Measurements from ENCODE around the gene ZPLD1.

The ZPLD1 gene

DNA sequence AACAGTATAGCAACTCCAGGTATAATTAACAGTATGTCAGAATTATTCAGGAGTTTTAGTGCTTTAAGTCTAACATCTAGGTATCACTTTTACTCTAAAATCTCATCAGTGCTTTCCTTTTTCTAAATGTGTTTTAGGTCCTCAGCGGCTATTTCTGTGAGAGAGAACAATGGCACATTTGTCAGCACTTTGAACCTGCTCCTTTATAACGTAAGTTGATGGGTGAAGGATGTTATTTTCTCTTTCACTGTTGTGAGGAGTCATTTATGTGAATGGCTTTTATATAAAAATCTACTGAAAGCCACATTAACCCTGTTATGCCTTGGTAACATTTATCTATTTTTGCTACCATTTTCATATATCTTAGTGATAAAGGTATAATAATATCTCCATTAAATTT lies 22.8 kb downstream of the ZPLD1 start:
- DNase-seq = no peak
- in situ Hi-C loops (cut with HindIII; ENCODE audit: low pct_ligation_motif_present, low pct_unique_long_range_greater_than_20kb, low sequenced_read_pairs) = no loop called here

DNA sequence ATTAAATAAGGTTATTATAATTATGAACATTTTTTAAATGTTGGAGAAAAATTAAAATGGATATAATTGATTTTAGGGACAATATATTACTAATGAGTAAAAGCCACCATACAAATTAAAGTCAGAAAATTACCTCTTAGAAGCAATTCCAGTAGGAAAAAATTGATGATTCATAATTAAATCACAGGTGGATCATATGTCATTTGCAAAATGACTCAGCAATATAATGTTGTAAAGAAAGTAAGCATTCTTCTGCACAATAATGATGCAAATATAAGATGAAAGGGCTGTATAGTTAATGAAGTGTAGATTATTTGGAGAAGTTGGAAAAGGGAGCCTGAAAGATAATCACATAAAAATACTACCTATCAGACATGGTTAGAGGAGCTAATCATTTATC lies 25.8 kb downstream of the ZPLD1 start:
- DNase-seq = peak; percentile 2
- in situ Hi-C loops (cut with HindIII; ENCODE audit: low pct_ligation_motif_present, low pct_unique_long_range_greater_than_20kb, low sequenced_read_pairs) = no loop called here

DNA sequence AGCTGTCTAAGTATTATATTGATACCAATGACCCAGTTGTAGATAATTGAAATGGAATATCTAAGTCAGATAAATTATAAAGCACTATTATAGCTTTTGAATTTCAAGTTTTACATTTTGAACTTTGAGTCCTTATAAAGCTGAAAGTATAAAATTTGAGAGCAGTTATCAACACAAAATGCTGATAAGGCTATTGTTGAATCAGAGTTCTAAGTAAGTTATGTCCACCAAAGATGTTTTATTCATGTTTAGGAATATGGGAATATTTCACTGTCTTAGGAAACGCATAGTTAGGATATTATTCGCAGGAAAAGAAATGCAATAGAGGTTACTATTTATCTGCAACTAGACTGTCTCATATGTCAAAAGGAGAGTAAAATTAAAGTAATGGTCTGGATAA lies 29.4 kb downstream of the ZPLD1 start:
- no peak for DNase-seq
- in situ Hi-C loops (cut with HindIII; ENCODE audit: low pct_ligation_motif_present, low pct_unique_long_range_greater_than_20kb, low sequenced_read_pairs) = no loop called here

DNA sequence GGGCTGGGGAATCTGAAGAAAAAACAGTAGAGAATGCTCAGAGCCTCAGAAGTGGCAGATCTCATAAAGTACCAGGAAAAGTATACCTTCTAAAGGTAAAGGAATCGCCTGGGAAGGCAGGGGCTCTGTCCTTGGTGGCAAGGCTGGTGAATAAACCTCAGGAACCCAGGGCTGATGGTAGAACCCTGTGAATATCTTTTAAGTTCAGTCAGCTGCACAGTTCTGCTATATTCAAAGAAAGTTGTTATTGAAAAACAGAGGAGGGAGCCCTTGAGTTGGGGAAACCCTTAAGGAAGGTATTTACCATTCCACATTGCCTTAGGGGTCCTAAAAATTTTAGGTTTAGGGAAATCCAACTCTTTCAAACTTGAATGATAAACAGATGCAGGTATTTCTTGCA lies 31.2 kb downstream of the ZPLD1 start:
- DNase-seq = peak; percentile 13
- in situ Hi-C loops (cut with HindIII; ENCODE audit: low pct_ligation_motif_present, low pct_unique_long_range_greater_than_20kb, low sequenced_read_pairs) = no loop called here

DNA sequence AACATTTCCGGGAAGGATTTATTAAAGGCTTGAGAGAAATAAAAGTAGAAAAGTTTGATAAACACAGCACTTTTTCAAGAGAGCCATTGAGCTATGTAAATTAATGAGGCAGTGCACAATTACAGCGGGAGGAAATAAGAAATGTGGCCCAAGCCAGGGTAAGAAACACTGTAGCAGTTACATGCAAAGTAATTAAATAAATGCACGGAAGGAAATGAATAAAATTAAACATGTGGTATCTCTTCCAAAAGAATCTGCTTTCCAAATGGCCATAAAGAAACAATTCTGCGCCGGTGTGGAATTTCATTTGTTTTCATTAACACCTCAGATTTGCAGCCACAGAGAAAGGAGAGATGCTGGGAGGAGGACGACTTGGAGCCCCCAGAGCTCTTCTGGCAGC lies 35.3 kb downstream of the ZPLD1 start:
- in situ Hi-C loops (cut with HindIII; ENCODE audit: low pct_ligation_motif_present, low pct_unique_long_range_greater_than_20kb, low sequenced_read_pairs) = no loop called here
- no peak for DNase-seq

DNA sequence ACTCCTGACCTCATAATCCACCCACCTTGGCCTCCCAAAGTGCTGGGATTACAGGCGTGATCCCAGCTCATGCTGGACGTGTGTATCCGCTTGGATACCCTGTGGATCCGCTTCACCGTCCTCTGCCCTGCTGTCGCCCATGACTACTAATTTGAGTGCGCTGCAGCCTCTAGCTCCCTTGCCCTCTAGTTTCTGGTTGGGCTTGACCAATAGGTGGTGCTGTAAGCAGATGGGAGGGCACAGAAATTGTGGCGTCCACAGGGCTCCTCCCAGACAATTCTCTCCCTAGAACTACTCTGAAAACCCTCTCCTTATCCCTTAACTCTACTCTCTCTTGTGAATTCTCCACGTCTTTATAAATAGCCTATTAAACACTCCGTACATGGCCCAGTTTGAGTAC lies 36.2 kb downstream of the ZPLD1 start:
- in situ Hi-C loops (cut with HindIII; ENCODE audit: low pct_ligation_motif_present, low pct_unique_long_range_greater_than_20kb, low sequenced_read_pairs) = no loop called here
- no peak for DNase-seq

DNA sequence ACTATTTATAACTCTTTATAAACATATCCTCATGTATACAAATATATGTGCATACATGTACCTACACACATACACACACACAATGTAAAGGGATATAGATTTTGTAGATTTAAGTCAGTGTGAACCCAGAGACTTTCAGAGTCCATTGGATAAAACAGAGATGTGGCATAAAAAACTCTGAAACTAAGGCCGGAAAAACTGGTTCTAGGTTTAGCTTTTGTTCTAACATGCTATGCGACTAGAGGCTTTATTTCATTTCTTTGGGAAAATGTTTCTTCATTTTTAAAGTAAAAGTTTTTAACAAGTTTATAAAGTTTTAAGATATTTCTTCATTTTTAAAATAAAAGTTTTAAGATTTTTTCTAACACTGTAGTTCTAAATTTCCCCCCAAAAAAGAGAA lies 36.7 kb downstream of the ZPLD1 start:
- DNase-seq = no peak
- in situ Hi-C loops (cut with HindIII; ENCODE audit: low pct_ligation_motif_present, low pct_unique_long_range_greater_than_20kb, low sequenced_read_pairs) = no loop called here

DNA sequence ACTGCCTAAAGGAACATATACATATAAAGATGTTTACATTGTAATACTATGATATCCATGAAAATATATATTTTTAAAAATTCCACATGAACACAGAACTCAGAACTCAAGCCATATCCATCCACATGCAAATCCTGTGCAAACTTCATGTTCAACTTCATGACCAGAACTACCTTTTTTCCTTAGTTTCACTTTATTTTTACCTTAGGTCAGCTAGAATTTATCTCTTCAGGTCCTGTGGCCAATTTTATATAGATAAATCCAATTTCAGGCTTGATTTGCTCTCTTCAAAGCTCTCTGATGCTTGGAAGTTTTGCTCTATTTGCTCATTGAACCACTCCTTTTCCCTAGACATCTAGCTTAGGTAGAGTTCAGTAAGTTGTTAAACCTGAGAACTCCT lies 38.8 kb downstream of the ZPLD1 start:
- no peak for DNase-seq
- in situ Hi-C loops (cut with HindIII; ENCODE audit: low pct_ligation_motif_present, low pct_unique_long_range_greater_than_20kb, low sequenced_read_pairs) = no loop called here

DNA sequence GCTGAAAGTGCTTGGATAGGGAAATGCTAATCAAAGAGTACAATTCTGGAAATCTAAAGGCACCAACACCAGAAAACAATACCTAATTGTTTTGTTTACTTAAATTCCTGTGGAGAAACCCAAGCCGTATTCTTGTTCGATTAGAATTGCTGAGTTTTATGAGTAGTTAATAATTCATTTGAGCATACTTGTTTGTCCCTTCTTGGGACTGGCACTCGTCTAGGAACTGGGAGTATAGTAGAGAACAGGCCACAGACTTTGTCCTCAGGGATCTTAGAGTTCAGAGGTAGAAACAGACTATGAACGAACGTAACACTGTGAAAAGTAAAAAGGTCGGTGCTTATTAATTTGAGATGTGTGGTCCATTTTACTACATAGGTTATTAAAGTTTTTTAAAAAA lies 39.4 kb downstream of the ZPLD1 start:
- in situ Hi-C loops (cut with HindIII; ENCODE audit: low pct_ligation_motif_present, low pct_unique_long_range_greater_than_20kb, low sequenced_read_pairs) = no loop called here
- DNase-seq = no peak

DNA sequence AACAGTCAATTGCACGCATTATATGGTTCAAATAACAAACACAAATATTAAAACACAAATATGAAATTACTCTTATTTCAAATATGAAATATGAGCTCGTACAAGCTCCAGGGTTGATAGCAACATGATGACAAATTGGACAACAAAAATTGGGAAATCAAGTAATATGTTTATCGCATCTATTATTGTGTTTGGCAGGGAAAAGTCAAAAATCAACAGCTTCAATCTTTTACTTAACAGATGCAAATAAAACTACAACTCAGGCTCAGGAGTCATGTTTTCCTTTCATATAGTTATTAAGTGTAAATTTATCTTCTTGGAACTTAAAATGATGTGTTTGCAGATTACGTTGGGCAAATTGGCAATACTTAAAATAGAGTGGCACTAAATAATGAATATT lies 41.4 kb downstream of the ZPLD1 start:
- DNase-seq = no peak
- in situ Hi-C loops (cut with HindIII; ENCODE audit: low pct_ligation_motif_present, low pct_unique_long_range_greater_than_20kb, low sequenced_read_pairs) = no loop called here

DNA sequence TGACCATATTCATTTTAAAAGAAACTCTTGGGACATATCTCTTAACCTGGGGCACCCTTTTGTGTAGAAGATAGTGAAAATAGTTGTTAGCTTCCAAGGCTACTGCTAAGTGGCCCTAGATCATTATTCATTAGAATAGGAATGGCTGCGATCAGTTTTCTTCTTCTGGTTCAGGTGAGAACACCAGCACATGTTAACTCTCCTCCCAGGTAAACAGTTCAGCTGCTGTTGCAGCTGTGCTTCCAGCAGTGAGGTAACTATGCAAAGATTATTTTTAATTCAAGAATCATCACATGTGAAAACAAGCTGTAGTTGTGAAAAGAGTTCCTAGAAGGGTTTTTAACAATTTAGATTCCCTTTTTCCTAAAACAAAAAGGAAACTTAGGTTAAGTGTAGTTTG lies 43.3 kb downstream of the ZPLD1 start:
- no peak for DNase-seq
- in situ Hi-C loops (cut with HindIII; ENCODE audit: low pct_ligation_motif_present, low pct_unique_long_range_greater_than_20kb, low sequenced_read_pairs) = no loop called here

DNA sequence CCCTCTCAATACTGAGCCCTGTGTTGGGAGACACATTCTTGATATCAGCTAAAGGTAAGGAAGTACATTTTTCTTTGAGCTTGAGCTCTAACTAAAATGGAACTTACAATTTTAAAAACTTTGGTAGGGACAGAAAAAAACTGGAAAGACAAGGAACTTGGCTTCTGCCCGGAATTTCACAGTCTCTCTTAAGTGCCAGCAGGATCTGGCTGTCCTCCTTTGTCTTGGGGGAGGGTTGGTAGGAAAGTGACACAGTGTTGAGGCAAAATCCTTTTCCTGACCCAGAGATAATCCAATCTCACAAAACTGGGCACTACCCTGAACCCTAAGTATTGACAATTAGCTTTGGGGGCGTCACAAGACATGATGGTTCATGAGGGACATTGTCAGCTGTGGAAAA lies 45.3 kb downstream of the ZPLD1 start:
- in situ Hi-C loops (cut with HindIII; ENCODE audit: low pct_ligation_motif_present, low pct_unique_long_range_greater_than_20kb, low sequenced_read_pairs) = no loop called here
- DNase-seq = no peak

DNA sequence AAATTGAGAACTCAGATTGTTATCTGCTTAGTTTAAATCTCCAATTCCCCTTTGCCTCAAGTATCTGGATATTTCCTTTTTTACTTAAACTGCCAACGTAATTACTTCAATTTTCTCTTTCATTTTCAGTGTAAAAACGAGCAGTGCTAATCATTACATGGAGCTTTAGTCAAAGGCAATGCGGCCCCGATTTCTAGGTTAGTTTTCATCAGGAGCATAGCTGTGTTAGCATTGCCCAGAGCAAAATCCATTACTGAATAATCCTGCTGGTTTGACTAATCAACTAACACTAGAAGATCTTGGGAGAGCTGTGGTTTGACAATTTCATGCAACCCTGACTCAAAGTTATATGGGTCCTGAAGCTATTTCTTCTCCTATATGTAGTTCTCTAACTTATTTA lies 46.2 kb downstream of the ZPLD1 start:
- in situ Hi-C loops (cut with HindIII; ENCODE audit: low pct_ligation_motif_present, low pct_unique_long_range_greater_than_20kb, low sequenced_read_pairs) = no loop called here
- no peak for DNase-seq

DNA sequence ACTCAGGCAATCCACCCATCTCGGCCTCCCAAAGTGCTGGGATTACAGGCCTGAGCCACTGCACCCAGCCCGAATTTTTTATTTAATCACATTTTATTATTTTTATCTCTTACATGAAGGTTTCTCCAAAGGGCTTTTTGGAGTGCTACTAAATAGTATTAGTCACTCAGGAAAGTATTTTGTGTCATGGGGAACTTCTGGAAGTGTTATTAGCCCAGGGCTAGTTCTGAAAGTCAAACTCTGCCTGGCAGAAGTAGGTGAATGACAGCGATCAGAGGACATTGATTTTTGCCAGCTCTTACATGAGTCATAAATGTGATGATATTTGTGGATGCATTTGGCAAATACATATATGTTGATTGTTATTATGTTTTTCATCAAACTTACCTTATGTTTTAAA lies 48.7 kb downstream of the ZPLD1 start:
- no peak for DNase-seq
- in situ Hi-C loops (cut with HindIII; ENCODE audit: low pct_ligation_motif_present, low pct_unique_long_range_greater_than_20kb, low sequenced_read_pairs) = no loop called here

DNA sequence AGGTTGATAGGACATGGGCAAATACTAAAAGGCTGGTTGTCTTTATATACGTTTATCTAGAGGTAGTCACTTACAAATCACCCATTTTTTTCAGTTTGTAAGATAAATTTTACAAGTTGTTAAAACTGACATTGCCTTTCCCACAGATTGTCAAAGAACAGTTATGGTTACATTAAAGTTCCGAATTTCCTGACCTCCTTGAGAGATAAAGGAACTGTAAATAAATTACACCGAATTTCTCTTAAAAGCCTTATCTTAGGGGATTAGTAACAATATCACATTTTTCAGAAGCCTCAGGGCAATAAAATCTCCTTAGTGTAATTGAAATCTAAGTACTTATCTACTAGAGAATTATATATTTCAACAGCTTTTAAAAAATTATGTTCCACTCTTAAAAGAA lies 49.5 kb downstream of the ZPLD1 start:
- DNase-seq = no peak
- in situ Hi-C loops (cut with HindIII; ENCODE audit: low pct_ligation_motif_present, low pct_unique_long_range_greater_than_20kb, low sequenced_read_pairs) = no loop called here

DNA sequence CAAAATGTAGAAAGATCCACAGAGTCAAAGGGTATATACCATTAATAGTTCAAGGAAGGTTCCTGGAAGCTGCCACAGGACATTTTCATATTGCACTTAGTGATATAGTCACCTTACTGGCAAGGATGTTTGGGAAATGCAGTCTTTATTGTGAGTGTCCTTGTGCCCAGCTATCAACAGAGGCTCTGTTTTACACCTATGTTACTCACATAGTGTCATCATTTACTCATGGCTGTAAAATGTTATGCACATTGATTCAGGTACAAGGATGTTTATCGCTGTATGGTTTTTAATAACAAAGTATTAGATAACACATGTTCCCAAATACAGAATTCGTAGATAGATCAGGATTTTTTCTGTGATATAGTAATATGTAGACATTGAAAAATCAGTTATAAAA lies 50.9 kb downstream of the ZPLD1 start:
- in situ Hi-C loops (cut with HindIII; ENCODE audit: low pct_ligation_motif_present, low pct_unique_long_range_greater_than_20kb, low sequenced_read_pairs) = no loop called here
- no peak for DNase-seq

DNA sequence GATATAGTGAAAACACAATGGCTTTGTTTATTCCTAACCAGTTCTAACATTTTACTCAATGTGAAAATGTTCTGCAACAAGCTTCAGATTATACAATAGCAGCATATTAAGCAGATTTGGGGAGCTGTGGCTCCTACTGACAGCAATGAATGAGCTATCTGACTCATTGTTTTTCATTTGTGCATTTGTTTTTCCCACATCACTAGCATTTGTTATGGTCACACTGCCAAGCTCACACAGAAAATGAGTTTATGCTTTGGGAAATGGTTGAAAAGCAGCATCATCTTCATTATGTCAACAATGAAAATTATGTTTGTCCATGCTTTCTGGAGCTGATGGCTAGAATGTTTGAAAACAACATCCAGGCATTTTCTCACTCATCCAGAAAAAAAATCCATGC lies 53.5 kb downstream of the ZPLD1 start:
- DNase-seq = no peak
- in situ Hi-C loops (cut with HindIII; ENCODE audit: low pct_ligation_motif_present, low pct_unique_long_range_greater_than_20kb, low sequenced_read_pairs) = no loop called here

DNA sequence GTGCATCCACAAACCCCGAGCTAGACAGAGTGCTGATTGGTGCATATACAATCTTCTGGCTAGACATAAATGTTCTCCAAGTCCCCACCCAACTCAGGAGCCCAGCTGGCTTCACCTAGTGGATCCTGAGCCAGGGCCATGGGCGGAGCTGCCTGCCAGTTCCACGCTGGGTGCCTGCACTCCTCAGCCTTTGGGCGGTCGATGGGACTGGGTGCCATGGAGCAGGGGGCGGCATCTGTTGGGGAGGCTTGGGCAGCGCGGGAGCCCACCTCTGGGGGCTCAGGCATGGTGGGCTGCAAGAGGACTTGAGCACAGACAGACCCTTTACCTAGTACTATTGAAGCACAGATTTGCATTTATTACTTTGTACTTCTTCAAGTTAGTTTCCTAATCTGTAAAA lies 57.5 kb downstream of the ZPLD1 start:
- in situ Hi-C loops (cut with HindIII; ENCODE audit: low pct_ligation_motif_present, low pct_unique_long_range_greater_than_20kb, low sequenced_read_pairs) = no loop called here
- no peak for DNase-seq

DNA sequence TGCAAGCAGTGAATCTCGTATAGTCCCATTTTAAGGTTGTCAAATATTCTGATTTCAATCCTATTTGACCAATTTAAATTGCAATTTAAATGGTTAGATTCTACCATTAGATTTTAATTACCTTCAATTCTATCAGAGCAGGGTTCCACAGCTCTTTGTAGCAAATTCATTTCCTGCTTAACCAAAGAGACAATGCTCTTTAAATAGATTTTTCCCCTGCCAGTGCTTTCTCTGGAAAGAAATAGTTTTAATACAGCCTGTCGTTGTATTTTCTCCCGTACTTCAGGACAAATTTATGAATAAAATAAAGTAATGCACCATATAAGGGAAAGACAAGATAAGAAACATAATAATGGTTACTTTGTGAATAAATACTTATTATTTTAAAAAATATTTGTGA lies 62.8 kb downstream of the ZPLD1 start:
- in situ Hi-C loops (cut with HindIII; ENCODE audit: low pct_ligation_motif_present, low pct_unique_long_range_greater_than_20kb, low sequenced_read_pairs) = no loop called here

DNA sequence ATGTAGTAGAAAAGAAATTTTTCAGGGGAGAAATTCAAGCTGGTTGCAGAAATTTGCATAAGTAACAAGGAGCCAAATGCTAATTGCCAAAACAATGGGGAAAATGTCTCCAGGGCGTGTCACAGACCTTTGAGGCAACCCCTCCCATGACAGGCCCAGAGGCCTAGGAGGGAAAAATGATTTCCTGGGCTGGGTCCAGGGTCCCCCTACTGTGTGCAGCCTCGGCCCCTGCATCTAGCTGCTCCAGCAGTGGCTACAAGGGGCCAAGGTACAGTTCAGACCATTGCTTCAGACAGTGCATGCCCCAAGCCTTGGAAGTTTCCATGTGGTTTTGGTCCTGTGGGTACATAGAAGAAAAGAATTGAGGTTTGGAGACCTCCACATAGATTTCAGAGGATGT lies 70.7 kb downstream of the ZPLD1 start:
- DNase-seq = no peak
- in situ Hi-C loops (cut with HindIII; ENCODE audit: low pct_ligation_motif_present, low pct_unique_long_range_greater_than_20kb, low sequenced_read_pairs) = no loop called here

More for the DNA sequence above, 62.8 kb downstream of the ZPLD1 start:
- DNase-seq = no peak

DNA sequence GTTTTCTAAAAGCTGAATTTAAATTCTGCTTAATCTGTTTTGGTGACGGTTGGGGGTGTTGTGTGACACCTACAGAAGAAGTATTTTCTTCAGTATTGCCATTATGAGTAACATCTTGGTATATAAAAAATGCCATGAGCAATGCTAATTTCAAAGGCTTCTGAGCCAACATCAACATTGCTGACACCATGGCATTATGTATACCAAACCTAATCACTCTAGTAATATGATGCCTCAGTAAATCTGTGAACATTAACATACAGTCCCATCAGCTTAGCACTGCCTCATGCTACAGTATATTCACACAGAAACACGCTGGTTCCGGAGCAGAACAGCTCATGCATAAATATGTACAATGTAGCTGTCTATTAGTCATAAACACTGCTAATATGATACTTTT lies 75.8 kb downstream of the ZPLD1 start:
- in situ Hi-C loops (cut with HindIII; ENCODE audit: low pct_ligation_motif_present, low pct_unique_long_range_greater_than_20kb, low sequenced_read_pairs) = no loop called here
- no peak for DNase-seq

DNA sequence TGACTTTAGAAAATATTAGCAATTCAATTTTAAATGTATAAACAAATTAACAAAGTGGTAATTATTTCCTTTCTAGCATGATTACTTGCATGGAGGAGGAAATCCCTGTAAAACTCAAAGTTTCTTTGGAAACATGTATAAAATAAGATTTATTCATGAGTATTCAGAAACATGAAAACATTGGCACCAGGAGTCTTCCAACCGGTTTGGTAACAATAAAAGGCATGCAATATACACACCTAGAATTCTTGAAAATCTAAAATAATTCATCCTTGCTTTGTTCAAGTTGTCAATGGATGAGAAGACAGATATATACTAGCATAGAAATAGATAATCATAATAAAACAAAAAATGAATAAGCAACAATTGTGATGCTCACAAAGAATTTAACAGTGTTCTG lies 76.4 kb downstream of the ZPLD1 start:
- in situ Hi-C loops (cut with HindIII; ENCODE audit: low pct_ligation_motif_present, low pct_unique_long_range_greater_than_20kb, low sequenced_read_pairs) = no loop called here

More for the DNA sequence above, 76.4 kb downstream of the ZPLD1 start:
- DNase-seq = no peak
